Astrocyte (in vitro differentiated cells and primary cell): ENCODE measurements around the gene SDK1.

Experiments used
- CTCF ChIP-seq: IDR thresholded peaks from 2 replicates; pipeline ENCODE4 v1.5.1; 2011; ENCODE audit warnings: low read depth, mild to moderate bottlenecking, inconsistent platforms, low read length, moderate library complexity; ENCODE audit not compliant: insufficient read depth
- EZH2 ChIP-seq: IDR thresholded peaks from 2 replicates; pipeline ENCODE4 v1.6.1; 2012; ENCODE audit warnings: mild to moderate bottlenecking, low read length, inconsistent platforms; ENCODE audit not compliant: insufficient read depth

DNA sequence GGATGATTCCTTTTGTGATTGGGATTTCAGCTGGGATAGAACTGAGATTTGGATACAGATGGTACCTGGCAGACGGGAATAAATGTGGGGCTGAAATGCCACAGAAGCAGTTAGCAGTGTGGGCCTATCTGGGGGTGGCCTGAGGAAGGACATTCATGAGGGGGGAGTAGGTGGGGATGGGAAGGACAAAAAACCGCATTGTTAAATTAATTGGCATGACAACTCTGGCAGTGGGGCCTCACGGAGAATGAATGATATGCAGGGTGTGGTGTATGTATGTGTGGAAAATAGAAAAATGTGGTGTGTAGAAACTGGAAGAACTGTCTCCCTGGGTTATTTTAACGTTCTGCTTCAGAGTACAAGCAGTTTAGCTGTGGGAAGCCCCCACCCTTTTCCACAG is 17.8 kb downstream of the SDK1 start:
- TF ChIP-seq CTCF, result no peak
- no peak for TF ChIP-seq EZH2
